Panc1 (cell line): ENCODE measurements around the gene SHMT1. TPM values are rescaled to one million over a fixed set of nuclear protein-coding genes. Genes with fewer than 3 reads are reported as not detected.

Experiments used
- ATAC-seq: fragments of 200-7000 bp; cut with Tn5 transposase; 2 replicates; pipeline ENCODE4 v1.9.1; 2020; ENCODE audit warnings: mild to moderate bottlenecking, moderate library complexity
- BruUV-seq: library from RNA; stranded (reverse); fragments of 400-500 nt; replicated peaks from 2 replicates; lab custom pipeline; 2021; lab: Mats Ljungman, UMichigan
- CTCF ChIA-PET: fragments of 300-600 bp; sonication (Branson Sonifier 250); formaldehyde crosslinking; loops from one replicate; lab custom pipeline; 2022; ENCODE audit warnings: antibody characterized with exemption; lab: Charles Lee
- POLR2A ChIA-PET: fragments of 300-600 bp; sonication (Branson Sonifier 250); formaldehyde crosslinking; loops from one replicate; lab custom pipeline; 2022; ENCODE audit warnings: antibody characterized with exemption; lab: Charles Lee
- DNase-seq: peaks from one replicate; pipeline ENCODE4 v3.0.0-alpha.2; 2010; ENCODE audit warnings: low read depth, low spot score
- H3K27ac ChIP-seq: 2 replicates; pipeline ENCODE4 v1.5.1; 2011; ENCODE audit warnings: mild to moderate bottlenecking, low read length, inconsistent platforms
- H3K27me3 ChIP-seq: fragments of 200-500 bp; sonication (Bioruptor generic); 2 replicates; pipeline ENCODE4 v1.6.0; 2014; ENCODE audit warnings: low read length, inconsistent platforms; ENCODE audit not compliant: control insufficient read depth, insufficient read depth
- H3K36me3 ChIP-seq: fragments of 200-500 bp; sonication (Bioruptor generic); 2 replicates; pipeline ENCODE4 v1.5.1; 2014; ENCODE audit warnings: inconsistent platforms, mild to moderate bottlenecking, low read length, moderate library complexity; ENCODE audit not compliant: control insufficient read depth, insufficient read depth
- H3K4me1 ChIP-seq: 2 replicates; pipeline ENCODE4 v1.5.1; 2011; ENCODE audit warnings: inconsistent platforms, mild to moderate bottlenecking, low read length, moderate library complexity; ENCODE audit not compliant: control insufficient read depth, insufficient read depth
- H3K4me3 ChIP-seq, 2 experiments: 2 replicates each; pipeline ENCODE4 v1.5.1; 2011 to 2012; ENCODE audit warnings: low read depth in 2 of 2, low read length in 2 of 2, mild to moderate bottlenecking in 2 of 2, inconsistent platforms in 1 of 2, moderate library complexity in 1 of 2
- H3K9me3 ChIP-seq: fragments of 200-500 bp; sonication (Bioruptor generic); 2 replicates; pipeline ENCODE4 v1.5.1; 2014; ENCODE audit warnings: low read depth, mild to moderate bottlenecking, inconsistent platforms, low read length, moderate library complexity; ENCODE audit not compliant: control insufficient read depth, insufficient read depth
- POLR2AphosphoS5 ChIP-seq: IDR thresholded peaks from 2 replicates; pipeline ENCODE4 v1.6.1; 2012; ENCODE audit warnings: mild to moderate bottlenecking, low read depth, low read length, moderate library complexity
- SIN3A ChIP-seq: IDR thresholded peaks from 2 replicates; pipeline ENCODE4 v1.6.1; 2012; ENCODE audit warnings: low read depth, mild to moderate bottlenecking, low read length, moderate library complexity, borderline replicate concordance; ENCODE audit not compliant: insufficient read depth
- TCF7L2 ChIP-seq: IDR thresholded peaks from 2 replicates; pipeline ENCODE4 v1.6.1; 2011; ENCODE audit warnings: mild to moderate bottlenecking, low read depth, low read length, inconsistent platforms
- in situ Hi-C: cut with HindIII; loops from 2 replicates; pipeline ENCODE4 v1.10.0; 2016; ENCODE audit warnings: low sequenced_read_pairs, low pct_unique_long_range_greater_than_20kb
- intact Hi-C: fragments of 100-400 bp; cut with micrococcal nuclease; formaldehyde crosslinking; loops from one replicate; pipeline ENCODE4 v1.10.0; 2022; ENCODE audit not compliant: unreplicated experiment
- total RNA-seq: library from RNA; stranded (reverse); gene quantifications from one replicate; pipeline ENCODE4 v1.2.1, GENCODE V29; 2021; ENCODE audit not compliant: unreplicated experiment
- TF ChIP-seq, protein P1 (sequence below), 2 experiments: IDR thresholded peaks; 2 replicates each; pipeline ENCODE4 v1.6.1; 2011 to 2012; ENCODE audit warnings: low read depth in 2 of 2, control low read depth in 1 of 2, low read length in 1 of 2, mild to moderate bottlenecking in 1 of 2, moderate library complexity in 1 of 2; ENCODE audit not compliant: insufficient read depth in 1 of 2
- TF ChIP-seq, protein P2 (sequence below): fragments of 450-650 bp; IDR thresholded peaks from 2 replicates; pipeline ENCODE4 v1.5.1; 2017; ENCODE audit warnings: mild to moderate bottlenecking

The SHMT1 gene
- total RNA-seq, 1 experiment from 2014 or later = 21.7 TPM

DNA sequence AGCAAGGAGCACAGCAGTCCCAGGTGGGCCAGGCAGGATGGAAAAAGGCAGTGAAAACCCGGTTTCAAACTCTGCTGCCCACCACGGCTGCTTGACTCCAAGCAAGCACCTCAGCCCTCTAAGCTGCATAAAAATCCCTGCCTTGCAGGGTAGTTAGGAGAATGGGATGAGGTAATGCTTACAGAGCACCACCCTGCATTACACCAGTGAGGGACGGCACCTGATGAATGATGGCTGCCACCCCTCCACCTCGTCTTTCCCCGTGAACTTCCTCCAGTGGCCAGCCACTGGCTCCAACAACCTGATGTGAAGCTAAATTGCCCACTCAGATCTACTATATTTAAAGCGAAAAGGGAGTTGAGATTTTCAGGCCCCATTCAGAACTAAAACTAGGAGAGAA, 81.6 kb downstream of the SHMT1 start:
- peaks cover 7% of the 10 kb centered on the region for H3K36me3 ChIP-seq
- CTCF ChIA-PET = no interaction called here
- H3K27ac ChIP-seq = no peak overlapping the region
- DNase-seq (no peak), ATAC-seq (no peak)
- TF ChIP-seq POLR2AphosphoS5 (no peak), TCF7L2 (no peak), SIN3A (no peak)
- TF ChIP-seq, protein P1, sequence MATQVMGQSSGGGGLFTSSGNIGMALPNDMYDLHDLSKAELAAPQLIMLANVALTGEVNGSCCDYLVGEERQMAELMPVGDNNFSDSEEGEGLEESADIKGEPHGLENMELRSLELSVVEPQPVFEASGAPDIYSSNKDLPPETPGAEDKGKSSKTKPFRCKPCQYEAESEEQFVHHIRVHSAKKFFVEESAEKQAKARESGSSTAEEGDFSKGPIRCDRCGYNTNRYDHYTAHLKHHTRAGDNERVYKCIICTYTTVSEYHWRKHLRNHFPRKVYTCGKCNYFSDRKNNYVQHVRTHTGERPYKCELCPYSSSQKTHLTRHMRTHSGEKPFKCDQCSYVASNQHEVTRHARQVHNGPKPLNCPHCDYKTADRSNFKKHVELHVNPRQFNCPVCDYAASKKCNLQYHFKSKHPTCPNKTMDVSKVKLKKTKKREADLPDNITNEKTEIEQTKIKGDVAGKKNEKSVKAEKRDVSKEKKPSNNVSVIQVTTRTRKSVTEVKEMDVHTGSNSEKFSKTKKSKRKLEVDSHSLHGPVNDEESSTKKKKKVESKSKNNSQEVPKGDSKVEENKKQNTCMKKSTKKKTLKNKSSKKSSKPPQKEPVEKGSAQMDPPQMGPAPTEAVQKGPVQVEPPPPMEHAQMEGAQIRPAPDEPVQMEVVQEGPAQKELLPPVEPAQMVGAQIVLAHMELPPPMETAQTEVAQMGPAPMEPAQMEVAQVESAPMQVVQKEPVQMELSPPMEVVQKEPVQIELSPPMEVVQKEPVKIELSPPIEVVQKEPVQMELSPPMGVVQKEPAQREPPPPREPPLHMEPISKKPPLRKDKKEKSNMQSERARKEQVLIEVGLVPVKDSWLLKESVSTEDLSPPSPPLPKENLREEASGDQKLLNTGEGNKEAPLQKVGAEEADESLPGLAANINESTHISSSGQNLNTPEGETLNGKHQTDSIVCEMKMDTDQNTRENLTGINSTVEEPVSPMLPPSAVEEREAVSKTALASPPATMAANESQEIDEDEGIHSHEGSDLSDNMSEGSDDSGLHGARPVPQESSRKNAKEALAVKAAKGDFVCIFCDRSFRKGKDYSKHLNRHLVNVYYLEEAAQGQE (IDR thresholded peaks at IDR 0.05; ENCODE audit: insufficient read depth in 1 of 2, low read depth in 2 of 2, low read length in 1 of 2) = no peak
- TF ChIP-seq, protein P2, sequence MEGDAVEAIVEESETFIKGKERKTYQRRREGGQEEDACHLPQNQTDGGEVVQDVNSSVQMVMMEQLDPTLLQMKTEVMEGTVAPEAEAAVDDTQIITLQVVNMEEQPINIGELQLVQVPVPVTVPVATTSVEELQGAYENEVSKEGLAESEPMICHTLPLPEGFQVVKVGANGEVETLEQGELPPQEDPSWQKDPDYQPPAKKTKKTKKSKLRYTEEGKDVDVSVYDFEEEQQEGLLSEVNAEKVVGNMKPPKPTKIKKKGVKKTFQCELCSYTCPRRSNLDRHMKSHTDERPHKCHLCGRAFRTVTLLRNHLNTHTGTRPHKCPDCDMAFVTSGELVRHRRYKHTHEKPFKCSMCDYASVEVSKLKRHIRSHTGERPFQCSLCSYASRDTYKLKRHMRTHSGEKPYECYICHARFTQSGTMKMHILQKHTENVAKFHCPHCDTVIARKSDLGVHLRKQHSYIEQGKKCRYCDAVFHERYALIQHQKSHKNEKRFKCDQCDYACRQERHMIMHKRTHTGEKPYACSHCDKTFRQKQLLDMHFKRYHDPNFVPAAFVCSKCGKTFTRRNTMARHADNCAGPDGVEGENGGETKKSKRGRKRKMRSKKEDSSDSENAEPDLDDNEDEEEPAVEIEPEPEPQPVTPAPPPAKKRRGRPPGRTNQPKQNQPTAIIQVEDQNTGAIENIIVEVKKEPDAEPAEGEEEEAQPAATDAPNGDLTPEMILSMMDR = no peak
- no peaks in the 10 kb centered on the region for H3K27me3 ChIP-seq
- no TSS peak for BruUV-seq
- intact Hi-C loops (no loop called here), in situ Hi-C loops (no loop called here)
- POLR2A ChIA-PET = interaction anchor here (0.6 kb wide), 1 partner anchor 27 kb away, joined by 3 read pairs; no protein-coding TSS in a partner anchor
- H3K4me3 ChIP-seq = no peak overlapping the region
- H3K4me1 ChIP-seq = no peaks in the 10 kb centered on the region
- H3K9me3 ChIP-seq = no peaks in the 10 kb centered on the region

DNA sequence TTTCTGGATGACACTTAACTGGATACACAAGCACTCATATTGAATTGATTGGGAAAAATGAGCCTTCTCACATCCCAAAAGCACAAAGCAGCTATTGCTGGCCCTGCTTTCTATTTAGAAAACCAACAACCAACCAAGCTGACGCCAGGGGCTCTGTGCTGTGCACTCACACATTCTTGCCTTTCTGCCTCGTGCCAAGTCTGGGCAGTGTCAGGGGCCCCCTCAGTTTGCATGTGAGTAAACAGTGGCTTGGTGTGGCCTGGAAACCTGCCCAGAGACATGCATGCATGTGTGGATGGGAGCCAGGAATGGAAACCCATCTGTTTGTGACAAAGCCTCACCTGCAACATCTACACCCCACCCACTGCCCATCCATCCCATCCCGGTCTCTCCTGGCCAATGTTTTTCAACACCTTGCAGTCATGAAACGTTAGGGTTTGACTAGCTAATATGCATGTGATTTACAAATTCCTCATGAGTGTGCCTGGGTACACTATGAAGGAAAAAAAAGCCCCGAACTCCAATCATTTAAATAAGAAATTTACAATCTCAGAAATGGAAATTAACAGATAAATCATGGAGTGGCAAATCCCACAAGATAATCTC, 82.5 kb downstream of the SHMT1 start:
- no peaks in the 10 kb centered on the region for H3K4me1 ChIP-seq
- no peaks in the 10 kb centered on the region for H3K27me3 ChIP-seq
- no peak overlapping the region for H3K4me3 ChIP-seq
- no peak for ATAC-seq
- ChIA-PET CTCF (no interaction called here), POLR2A (no interaction called here)
- intact Hi-C loops = no loop called here
- TF ChIP-seq SIN3A (no peak), POLR2AphosphoS5 (no peak), TCF7L2 (no peak)
- TF ChIP-seq, protein P1 (IDR thresholded peaks at IDR 0.05; ENCODE audit: insufficient read depth in 1 of 2, low read depth in 2 of 2, low read length in 1 of 2) = no peak
- TF ChIP-seq, protein P2 = no peak
- H3K36me3 ChIP-seq = peaks cover 7% of the 10 kb centered on the region
- no peak overlapping the region for H3K27ac ChIP-seq
- no peaks in the 10 kb centered on the region for H3K9me3 ChIP-seq
- no TSS peak for BruUV-seq
- in situ Hi-C loops = no loop called here
- DNase-seq = no peak
